H4 (cell line): Measurements from ENCODE around the gene C10orf90. TPM values are rescaled to one million over a fixed set of nuclear protein-coding genes. Genes with fewer than 3 reads are reported as not detected.
A peak's percentile ranks its signal among the peaks of the same experiment; 100 is the strongest.

Experiments used
- DNase-seq: peaks from one replicate; pipeline ENCODE4 v3.0.0-alpha.2; 2015; ENCODE audit warnings: low spot score
- total RNA-seq: library from RNA; depleted of rRNA; stranded (reverse); fragments of >200 nt; shearing (Covaris generic); gene quantifications from 2 replicates; pipeline ENCODE4 v1.2.3, GENCODE V29; 2014

Gene C10orf90
- total RNA-seq, 1 experiment from 2014 or later = 0.19 TPM

- DNase-seq = no peak
These were observed 37.8 kb downstream of the C10orf90 start for GRCh38 chr10:126632705-126633104.

DNA sequence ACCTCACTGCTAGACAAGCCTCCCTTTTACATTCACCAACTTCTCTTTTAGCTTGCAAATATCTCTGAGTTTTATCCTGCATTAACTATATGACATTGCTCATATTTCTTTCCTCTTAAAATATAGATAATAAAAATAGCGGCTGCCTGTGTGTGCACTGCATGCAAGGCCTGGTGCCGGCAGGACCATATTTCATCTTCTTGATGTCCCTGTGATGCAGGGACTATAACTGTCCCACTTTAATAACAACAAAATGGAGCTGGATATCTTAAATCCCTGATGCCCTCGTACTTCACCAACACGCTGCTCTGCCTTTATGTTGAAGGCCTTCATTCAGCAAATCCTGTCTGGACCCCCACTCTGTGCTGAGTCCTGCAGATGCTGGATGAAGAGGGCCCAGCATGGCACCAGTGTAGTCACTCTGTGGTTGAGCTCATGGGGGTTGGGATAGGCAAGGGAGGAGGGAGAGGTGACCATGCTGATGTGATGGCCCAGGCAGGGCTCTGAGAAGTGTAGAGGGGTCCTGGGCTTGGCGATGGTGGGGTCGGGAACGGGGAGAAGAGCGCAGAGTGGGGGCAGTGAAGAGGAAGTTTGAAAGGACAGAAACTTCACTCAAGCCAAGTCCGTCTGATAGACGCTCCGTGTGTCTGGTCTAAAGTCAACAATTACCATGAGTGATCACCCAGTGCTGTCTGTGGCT is 40.4 kb downstream of the C10orf90 start:
- no peak for DNase-seq

- no peak for DNase-seq
These were observed 41.7 kb downstream of the C10orf90 start for GRCh38 chr10:126628746-126629145.

GRCh38 chr10:126621846-126622245 is 48.6 kb downstream of the C10orf90 start:
- no peak for DNase-seq

GRCh38 chr10:126618466-126618865 is 52.0 kb downstream of the C10orf90 start:
- DNase-seq = no peak

GRCh38 chr10:126617733-126618132 is 52.8 kb downstream of the C10orf90 start:
- DNase-seq = no peak

DNA sequence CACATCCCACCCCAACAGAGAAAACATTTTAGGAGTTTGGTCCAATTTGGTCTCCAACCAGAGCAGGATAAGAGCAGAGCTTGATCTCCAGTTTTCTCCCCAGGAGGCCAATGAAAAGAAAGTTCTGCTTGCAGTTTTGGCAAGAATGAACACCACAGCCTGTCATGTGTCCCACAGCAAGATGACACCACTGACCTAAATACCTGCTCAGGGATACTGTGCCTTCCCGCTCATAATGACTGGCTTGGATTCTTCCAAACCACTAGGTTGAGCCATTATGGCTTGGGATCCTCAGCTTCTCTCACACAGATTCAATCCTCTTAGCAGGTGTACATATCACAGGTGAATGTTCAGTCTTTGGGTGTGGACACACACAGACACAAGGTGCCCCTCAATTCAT is 53.3 kb downstream of the C10orf90 start:
- DNase-seq = no peak

GRCh38 chr10:126616737-126617136 is 53.8 kb downstream of the C10orf90 start:
- no peak for DNase-seq

DNA sequence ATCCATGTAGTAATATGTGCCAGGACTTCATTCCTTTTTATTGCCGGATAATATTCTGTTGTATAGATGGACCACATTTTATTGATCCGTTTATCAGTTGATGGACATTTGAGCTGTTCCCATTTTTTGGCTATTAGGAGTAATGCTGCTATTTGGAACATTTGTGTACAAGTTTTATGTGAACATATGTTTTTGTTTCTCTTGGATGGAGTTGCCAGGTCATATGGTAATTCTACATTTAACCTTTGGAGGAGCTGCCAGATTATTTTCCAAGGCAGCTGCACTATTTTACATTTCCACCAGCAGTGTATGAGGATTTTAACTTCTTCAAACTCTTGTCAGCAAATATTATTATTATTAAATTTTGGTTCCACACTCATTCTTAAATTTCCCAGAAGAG is 59.2 kb downstream of the C10orf90 start:
- no peak for DNase-seq

DNA sequence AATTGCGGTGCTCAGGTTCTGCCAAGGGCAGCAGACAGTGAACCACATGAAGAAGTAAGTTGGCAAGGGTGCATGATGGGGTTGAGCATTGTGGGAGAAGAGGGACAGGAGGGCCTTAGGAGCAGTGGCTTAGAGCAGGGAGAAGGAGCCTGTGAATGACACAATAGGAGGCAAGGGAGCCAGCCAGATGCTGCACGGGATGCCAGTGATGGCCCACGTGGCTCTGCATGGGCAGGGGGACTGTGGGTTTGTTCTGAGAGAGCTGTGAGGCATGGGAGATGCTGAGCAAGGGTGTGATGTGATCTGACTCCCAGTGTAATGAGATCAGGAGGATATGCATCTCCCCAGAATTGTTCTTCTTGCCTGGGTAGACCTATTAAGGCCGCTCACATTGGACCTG is 60.9 kb downstream of the C10orf90 start:
- DNase-seq = no peak

DNA sequence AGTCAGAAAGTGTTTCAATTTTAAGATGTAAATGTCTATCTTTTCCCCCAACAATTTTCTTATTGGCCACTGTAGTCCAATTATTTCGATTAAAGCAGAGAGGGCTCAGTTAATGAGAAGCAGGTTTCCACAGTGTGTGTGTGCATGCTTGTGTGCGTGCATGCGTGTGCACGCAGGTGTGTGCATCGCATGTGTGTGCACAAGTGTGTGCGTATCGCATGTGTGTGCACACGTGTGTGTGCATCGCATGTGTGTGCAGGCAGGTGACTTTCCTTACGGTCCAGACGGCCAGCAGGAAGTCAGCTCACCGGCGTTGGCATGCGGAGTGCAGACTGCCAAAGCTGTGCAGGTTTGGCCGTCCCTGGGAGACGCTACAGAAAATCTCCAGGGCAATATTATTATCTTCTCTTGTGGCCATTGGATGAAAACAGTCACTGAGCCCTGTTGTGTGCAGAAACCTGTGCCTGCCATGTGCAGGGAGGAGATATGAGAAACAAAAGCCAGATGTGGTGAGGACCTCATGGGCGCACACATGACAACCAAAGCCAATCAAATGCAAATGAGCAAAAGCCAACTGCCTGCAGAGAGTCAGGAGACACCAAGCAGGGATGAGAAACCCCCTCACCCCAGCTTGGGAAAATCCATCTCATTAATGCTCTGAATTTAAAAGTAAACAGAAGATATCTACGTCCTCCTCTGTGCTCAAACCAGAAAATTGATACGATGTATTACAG is 70.4 kb downstream of the C10orf90 start:
- no peak for DNase-seq

- DNase-seq = peak; percentile 71
These were observed 72.5 kb downstream of the C10orf90 start for GRCh38 chr10:126598009-126598408.

- DNase-seq = no peak
These were observed 73.3 kb downstream of the C10orf90 start for GRCh38 chr10:126597211-126597610.

DNA sequence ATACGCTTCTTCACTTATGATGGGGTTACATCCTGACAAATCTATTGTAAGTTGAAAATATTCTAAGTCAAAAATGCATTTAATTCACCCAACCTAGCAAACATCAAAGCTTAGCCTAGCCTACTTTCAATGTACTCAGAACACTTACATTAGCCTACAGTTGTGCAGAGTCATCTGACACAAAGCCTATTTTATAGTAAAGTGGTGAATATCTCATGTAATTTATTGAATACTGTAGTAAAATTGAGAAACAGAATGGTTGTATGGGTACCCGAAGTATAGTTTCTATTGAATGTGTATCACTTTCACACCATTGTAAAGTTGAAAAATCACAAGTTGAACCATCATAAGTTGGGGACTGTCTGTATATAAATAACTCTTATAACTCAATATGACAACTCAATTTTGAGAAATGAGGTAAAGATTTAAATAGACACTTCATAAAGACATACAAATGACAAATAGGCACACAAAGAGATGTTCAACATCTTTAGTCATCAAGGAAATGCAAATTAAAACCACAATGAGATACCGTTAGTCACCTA is 73.9 kb downstream of the C10orf90 start:
- no peak for DNase-seq

GRCh38 chr10:126595160-126595559 is 75.3 kb downstream of the C10orf90 start:
- DNase-seq = no peak

- DNase-seq = no peak
These were observed 76.4 kb downstream of the C10orf90 start for GRCh38 chr10:126593968-126594701.

- no peak for DNase-seq
These were observed 77.6 kb downstream of the C10orf90 start for GRCh38 chr10:126592901-126593300.

GRCh38 chr10:126588024-126588423 is 82.5 kb downstream of the C10orf90 start:
- DNase-seq = no peak

- DNase-seq = no peak
These were observed 83.6 kb downstream of the C10orf90 start for GRCh38 chr10:126586878-126587277.

GRCh38 chr10:126586128-126586527 is 84.4 kb downstream of the C10orf90 start:
- DNase-seq = no peak

GRCh38 chr10:126585249-126586017 is 85.1 kb downstream of the C10orf90 start:
- DNase-seq = no peak

DNA sequence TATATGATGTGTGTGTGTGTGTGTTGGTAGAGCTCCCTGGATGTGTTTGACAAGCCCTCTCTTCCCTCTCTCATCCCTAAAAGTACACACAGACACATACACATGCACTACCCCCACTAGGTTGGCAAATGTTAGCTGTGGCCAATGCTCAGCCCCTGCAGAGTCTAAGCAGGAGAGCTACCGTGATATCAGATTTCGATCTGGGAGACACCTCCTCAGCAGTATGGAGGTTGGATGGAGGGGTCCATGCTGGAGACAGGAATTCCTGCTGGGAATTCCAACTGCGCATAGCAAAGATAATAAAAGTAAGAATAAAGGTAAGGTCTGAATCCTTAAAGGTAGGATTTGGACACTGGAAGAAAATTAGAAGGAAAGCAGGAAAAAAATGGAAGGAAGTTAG is 85.7 kb downstream of the C10orf90 start:
- no peak for DNase-seq
